Embryonic facial prominence (tissue), 1 donor: ENCODE data around the gene APOLD1.
"Not testable (repeated sequence)": the region's sequence is repeated elsewhere in the genome, so short reads cannot be mapped to it uniquely, and the experiment has no call there.

ENCODE experiments used
- DNase-seq: peaks from one replicate; pipeline ENCODE4 v3.0.0-alpha.2; 2016; ENCODE audit errors: extremely low spot score

APOLD1 gene

DNA sequence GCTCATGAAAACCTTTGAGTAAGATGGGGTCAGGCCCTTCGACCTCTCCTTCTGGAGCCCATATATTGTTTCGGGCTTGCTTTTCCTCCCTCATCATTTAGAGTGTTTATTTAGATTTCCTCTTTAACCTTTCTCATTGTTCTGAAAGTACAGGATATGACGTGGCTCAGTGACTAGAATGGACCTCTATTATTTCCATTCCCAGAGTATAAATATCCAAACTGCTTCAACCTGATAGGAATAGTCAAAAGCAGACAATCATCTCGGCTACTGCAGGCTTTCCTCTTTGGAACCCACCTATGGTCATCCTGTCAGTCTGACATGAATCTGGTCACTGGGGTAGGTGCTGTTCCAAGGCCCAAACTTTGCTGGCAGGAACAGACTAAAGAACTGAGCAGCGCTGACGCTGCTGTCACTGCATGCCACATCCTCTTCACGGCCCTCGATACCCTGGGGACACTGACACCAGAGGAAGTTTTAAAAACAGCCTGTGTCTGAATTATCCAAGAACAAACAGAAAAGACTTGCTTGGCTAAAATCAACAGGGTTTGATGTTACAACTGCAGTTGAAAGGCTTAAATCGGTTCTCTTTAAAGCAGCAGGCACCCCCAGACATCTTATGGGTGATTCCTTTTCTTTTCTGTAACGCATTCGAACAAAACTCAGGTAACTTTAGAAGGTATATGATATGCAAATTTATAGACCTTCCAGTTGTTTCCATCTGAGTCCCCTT, 22.7 kb downstream of the APOLD1 start:
- no peak for DNase-seq

DNA sequence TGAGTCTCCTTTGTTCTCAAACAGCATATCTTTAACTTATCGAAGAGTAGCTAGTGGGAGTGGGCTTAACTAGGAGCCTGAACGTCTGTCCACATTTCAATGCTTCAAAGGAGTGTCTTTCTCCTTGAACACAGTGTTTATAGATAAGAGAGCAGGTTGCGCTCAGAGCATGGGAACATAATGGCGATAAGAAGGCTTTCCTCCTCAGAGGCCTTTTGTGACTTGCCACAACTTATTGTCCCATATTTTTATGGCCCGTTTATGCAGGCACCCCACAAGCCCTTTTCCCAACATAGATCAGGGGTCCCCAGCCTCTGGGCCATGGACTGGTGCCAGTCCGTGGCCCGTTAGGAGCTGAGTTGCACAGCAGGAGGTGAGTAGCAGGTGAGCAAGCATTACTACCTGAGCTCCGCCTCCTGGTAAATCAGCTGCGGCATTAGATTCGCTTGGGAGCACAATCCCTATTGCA, 25.1 kb downstream of the APOLD1 start:
- DNase-seq = no peak

DNA sequence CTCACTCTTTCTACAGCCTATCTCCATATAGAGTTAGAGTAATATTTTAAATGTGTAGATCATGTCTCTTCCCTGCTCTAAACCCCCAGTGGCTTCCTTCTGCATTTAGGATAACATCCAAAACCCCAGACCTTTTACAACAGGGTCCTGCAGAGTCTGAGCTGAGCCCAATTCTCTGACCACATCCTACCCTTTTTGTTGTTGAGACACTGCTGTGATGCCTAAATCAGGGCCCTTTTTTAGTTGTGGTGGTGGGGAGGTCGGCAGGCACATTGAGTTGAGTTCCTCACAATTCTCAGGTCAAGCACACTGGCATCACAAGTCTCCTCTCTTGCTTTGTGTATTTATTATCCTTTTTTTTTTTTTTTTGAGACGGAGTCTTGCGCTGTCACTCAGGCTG, 25.9 kb downstream of the APOLD1 start:
- DNase-seq = no peak

DNA sequence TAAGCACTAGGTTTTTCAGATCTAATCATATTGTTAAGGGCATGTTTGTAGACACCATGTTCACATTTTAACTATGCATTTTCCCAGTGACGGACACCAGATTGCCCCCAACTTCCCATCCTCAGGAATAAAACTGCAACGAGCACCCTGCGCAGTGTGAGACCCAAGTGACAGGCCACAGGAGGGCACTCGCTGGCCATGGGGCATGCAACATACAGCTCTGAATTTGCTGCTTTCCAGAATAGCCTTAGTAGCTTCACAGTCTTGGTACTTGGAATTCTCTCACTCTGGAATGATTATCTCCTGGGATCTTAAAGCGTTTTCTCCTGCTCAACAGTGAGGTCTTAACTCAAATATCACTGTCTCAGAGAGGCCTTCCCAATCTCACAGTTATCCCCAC, 26.7 kb downstream of the APOLD1 start:
- DNase-seq = no peak

DNA sequence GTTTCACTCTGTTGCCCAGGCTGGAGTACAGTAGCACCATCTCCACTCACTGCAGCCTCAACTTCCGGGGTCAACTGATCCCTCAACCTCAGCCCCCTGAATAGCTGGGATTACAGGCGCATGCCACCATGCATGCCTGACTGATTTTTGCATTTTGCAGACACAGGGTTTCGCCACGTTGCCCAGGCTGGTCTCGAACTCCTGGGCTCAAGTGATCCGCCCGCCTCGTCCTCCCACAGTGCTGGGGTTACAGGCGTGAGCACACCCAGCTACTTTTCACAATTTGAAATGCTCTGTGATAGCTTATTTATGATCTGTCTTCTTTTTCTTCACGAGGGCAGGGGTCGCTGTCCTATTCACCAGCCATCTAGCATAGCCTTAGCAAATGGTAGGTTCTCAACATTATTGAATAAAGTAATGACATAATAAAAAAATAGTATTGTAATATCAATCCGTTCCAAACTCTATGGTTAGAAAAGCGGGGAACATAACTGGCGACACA, 27.2 kb downstream of the APOLD1 start:
- DNase-seq = no peak

DNA sequence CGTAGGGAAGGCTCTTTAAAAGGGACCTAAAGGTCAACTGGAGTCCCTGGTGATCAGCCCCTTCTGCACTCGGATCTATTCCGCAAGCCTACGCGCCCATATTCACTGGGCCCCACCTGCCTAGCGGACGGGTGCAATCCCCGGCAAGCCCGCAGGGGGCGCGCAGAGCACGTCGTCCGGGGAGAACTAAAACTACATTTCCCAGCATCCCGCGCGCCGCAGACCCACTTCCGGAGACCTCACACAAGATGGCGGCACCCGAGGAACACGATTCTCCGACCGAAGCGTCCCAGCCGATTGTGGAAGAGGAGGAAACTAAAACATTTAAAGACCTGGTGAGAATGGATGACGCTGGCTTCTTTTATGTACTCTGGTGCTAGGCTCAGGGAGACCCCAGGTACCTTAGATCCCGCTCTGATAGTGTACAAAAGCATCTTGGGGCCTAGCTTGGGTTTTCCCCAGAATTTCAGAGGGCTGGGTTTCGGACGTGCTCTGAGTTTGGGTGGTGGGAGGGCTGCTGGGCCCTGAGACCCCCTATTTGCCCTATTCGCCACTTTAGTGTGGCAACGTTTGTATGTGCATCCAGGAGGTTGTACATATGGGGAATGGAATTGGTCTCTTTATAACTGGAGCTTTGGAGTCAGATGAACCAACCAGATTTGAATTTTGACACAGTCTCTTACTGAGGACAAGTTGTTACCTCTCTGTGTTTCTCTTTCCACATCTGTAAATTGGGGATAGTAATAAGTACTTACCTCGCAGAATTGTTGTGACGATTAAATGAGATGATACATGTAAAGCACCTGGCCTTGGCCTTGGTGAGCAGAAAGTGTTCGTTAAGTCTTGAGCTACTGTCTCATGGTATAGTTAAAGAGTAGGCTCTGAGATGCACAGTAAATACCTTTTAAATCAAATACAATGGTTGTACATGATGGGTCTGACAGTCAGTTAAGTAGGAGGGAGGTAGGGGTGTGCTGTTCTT, 28.0 kb downstream of the APOLD1 start, which contains the start of gene DDX47:
Gene DDX47 (plus strand): TSS at position 227 of the 982 bp plus-strand sequence. CDS start 22 bp downstream, at position 249.
- DNase-seq = peak; percentile 84

DNA sequence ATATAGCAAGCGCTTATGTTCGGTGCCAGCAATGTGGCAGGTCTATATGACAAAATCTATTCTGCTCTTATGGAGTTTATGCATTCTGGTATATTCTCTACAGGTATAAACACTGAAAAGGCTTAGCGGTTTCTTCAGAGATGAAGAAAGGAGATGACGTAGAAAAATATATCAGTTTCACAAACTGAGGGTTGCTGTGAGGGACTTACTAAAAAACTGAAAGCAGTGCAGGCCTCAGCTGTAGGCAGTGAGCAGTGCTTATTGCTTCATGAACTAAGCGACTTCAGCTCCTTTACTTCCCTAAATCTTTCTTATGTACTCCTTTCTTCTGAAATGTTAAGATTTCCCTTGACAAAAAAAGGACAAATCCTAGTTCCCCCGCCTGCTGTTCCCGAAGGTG, 32.2 kb downstream of the APOLD1 start:
- no peak for DNase-seq

DNA sequence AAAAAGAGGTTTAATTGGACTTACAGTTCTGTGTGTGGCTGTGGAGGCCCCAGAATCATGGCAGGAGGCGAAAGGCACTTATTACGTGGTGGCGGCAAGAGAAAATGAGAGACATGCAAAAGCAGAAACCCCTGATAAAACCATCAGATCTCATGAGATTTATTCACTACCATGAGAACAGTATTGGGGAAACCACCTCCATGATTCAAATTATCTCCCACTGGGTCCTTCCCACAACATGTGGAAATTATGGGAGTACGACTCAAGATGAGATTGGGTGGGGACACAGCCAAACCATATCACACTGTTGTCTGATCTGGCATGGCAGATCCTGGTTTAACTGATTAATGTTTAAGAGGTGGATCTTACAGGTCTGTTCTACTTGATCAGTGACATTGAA, 33.2 kb downstream of the APOLD1 start:
- no peak for DNase-seq

DNA sequence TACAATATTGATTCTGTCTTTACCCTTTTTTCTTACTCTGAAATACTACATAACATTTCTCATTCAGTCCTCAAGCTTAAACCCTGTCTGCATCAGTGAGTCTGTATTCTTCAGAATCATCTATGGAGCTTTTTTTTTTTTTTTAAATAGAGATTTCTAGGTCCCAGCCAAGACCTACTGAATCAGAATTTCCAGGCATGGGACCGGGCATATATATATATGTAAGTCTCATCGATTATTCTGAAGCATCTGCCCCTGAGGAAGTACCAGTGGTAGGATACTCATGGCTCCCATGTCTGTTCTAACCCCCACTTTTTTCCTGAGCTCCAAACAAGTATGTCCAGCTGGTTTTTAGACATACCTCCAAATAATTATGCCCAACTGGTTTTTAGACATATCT, 33.8 kb downstream of the APOLD1 start:
- DNase-seq = no peak

DNA sequence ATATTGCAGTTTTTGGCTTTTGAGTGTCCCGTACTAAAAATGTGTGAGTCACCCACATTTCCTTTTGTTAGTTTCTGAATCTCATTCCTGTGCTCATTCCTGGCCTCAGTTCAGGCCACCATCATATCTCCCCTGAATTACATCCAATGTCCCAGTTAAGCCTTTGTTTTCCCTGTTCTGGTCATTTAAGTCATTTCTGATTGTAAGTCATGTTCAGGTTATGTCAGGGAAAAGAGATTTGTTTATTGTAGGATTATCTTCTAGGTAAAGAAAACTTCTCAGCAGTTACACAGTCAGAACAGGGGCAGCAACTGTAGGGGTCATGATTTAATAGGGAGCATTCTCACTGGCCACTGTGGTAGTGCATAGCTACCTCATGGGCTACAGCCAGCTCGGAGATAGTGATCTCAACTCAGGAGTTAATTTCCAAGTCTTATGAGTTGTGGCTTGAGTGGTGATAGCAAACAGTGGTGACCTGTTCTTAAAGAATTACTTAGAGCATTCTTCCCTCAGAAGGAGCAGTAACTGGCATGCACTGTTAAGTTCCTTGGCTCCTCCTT, 34.4 kb downstream of the APOLD1 start:
- DNase-seq = no peak

DNA sequence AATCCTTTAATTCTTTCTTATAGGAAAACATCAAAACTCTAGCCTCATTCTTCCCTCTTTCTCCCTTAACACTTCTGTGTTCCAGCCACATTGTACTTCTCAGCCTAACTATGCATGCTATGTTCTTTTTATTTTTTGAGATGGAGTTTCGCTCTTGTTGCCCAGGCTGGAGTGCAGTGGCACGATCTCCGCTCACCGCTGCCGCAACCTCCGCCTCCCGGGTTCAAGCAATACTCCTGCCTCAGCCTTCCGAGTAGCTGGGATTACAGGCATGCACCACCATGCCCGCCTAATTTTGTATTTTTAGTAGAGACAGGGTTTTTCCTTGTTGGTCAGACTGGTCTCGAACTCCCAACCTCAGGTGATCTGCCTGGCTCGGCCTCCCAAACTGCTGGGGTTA, 34.9 kb downstream of the APOLD1 start:
- DNase-seq = not testable (repeated sequence)

DNA sequence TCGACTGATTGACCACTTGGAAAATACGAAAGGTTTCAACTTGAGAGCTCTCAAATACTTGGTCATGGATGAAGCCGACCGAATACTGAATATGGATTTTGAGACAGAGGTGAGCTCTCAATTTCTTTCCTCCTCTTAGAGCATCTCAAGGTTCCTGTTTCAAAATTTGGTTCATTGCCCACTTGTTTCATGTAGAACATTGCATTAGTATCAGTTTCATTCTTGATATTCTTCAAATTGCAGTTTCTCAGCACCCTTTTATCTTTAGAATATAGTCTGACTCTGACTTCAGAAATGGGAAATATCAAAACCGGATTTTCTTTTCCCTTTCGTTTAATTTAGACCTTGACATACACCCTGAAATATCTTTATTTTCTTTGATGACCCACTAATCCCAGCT, 36.5 kb downstream of the APOLD1 start:
- DNase-seq = no peak

DNA sequence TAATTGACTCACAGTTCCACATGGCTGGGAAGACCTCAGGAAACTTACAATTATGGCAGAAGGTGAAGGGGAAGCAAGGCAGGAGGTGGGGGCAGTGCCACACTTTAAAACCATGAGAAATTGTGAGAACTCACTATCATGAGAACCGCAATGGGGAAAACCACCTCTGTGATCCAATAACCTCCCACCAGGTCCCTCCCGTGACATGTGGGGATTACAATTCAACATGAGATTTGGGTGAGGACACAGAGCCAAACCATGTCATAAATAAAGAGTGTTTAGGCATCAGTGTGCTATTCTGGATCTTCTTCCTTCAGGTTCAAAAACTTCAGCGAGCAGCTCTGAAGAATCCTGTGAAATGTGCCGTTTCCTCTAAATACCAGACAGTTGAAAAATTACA, 37.4 kb downstream of the APOLD1 start:
- DNase-seq = no peak

DNA sequence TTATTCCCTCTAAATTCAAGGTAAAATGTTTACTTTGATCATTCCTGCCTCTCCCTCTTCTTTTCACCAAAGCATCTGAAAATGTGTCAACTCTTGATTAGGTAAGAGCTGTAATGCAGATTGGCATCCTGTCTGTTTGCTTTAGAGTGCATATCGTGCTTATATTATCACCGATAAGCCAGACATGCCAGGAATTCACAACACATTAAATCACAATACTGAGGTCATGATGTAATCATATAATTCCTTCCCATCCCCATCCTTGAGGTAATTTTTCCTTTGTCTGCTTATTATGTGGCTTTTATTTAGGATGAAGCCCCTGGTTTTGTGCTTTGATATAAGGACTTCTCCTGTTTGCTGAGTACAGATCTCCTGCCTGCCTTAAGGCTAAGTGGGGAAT, 37.8 kb downstream of the APOLD1 start:
- no peak for DNase-seq

DNA sequence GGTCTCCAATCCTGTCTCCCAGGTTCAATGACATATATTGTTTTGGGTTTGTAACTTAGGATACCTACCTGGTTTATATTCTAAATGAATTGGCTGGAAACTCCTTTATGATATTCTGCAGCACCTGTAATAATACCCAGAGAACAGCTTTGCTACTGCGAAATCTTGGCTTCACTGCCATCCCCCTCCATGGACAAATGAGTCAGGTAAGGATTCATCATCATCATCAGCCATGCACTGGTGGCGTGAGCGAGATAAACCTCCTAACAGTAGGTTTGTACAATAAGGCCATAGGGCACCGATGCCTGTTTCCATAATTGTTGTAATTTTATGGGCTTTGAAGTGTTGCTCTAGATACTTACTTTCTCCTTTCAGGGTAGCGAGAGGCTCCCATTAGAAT, 38.4 kb downstream of the APOLD1 start:
- no peak for DNase-seq

DNA sequence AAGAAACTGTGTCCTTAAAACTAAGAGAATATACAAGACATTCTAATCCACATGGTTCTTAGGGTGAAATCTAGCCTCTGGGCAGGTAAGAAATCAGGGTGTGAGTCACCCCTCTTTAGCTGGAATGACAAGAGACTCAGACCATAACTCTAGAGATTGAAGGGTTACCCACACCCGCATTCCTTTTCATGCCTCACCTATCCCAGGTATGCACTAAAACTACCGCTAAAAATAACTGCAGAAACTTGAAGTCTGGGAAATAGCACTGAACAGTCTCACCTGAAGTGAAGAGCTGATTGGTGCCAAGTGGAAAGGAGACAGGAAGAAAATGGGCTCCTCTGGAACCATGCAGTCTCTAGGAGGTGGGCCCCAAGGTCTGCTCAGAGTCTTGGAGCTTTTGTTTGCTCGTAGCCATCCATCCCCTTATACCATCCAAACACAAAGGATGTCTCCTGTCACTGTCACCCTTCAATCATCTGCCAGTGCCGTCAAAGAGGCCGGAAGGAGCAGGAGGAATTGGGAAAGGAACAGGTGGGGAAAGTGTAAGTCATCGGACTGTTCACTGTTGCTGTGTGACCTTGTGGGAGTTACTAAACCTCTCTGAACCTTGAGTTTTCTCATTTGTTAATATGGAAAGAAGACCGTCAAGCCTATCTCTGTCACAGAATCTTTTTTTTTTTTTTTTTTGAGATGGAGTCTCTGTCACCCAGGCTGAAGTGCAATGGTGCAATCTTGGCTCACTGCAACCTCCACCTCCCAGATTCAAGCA, 50.1 kb downstream of the APOLD1 start:
- peak; percentile 10 for DNase-seq

DNA sequence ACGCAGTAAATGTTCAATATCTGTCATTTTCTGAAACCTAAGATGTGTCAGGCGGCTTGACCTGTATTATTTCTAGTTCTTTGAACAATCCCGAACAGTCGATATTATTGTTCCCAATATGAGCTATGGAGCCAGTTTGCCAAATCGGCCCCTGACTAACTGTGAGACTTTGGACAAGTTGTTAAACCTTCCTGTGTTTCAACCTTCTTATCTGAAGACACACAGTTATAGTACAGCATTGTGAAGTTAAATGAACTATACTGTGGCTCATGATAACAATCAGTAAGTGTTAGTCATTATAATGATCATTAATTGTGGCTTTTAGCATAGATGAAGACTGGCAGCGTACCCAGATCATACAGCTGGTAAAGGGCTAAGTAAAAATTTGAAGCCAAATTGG, 51.1 kb downstream of the APOLD1 start:
- DNase-seq = no peak

DNA sequence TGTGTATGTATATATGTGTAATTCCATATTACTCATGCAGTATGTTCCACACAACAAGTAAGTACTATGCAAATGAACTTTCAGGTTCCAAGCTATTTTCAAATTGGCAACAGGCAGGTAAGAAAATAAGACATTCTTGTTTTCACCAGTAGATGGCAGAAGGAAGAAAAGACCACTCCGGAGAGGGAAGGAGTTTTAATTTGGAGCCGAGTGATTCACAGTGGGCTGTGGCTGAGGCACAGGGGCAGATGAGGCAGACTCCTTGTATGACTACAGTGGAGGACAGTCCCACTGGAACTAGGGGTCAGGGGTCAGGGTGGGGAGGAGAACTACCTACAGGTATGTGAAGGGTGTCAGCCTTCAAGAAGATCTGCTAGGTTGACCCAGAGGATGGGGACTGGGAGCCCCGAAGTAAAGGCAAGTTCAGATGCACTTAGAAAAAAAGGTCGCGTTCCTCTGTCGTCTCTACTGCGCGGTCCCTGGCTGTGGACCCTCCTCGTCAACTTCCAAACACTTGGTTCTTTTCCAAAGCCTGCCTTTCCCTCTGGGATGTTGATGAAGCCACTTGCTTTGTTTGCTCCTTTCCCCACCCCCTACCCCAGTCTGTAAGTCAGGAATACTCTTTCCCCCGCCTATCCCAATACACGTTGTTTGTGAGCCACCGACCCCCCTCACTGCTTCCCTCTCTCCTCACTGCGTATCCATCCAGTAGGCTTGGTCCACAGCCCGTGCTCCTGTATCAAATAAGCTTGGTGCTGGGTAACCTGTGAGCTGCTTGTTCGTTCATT, 51.8 kb downstream of the APOLD1 start:
- peak; percentile 27 for DNase-seq

DNA sequence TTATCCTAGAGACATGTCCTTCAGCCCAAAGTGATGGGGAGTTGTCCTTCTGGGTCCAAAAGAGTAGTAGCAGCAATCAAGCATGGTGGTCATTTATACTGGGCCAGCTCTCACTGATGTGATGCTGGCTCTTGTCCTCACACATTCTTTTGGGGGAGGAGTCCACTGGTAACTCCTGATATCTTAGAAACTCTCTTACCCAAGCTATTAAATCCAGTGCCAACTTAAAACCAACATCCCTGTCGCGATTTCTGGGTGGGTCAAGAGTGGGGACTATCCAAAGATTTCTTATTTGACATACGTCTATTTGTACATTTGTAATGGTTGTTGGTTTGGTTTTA, 52.3 kb downstream of the APOLD1 start:
- DNase-seq = no peak

DNA sequence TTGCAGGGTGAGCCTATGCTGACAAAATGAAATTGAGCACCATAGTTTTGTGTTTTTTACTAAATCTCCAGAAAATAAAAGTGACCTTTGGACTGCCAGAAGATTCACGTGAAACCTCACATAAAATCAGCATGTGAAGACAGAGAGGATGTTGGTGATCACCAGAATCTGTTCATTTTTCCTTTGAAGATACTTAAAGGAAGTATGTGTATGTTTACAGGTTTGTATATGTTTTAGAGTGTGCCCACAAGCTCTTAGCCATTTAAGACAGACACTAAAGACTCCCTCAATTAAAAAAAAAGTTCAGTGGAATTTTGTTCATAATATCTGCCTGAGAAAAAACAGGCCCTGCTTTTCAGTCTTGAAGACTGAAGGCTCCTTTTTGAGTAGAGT, 53.5 kb downstream of the APOLD1 start:
- DNase-seq = no peak

DNA sequence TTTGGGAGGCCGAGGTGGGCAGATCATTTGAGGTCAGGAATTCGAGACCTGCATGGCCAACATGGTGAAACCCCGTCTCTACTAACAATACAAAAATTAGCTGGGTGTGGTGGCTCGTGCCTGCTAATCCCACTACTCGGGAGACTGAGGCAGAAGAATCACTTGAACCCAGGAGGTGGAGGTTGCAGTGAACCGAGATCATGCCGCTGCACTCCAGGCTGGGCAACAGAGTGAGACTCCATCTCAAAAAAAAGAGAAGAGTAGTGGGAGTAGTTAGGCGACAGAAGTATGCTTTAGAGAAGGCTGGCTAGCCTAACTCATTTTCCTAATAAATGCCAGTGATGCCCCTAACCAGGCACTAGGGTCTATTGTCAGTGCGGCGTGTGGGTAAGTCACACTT, 54.0 kb downstream of the APOLD1 start:
- not testable (repeated sequence) for DNase-seq
